Esophagus muscularis mucosa (tissue), 4 donors: ENCODE results near the gene CAPRIN1.
"Not testable (repeated sequence)": the region's sequence is repeated elsewhere in the genome, so short reads cannot be mapped to it uniquely, and the experiment has no call there.

Source experiments
- CTCF ChIP-seq, 3 experiments: fragments of 200-600 bp in 2 of 3; fragments of 450-650 bp in 1 of 3; sonication (generic) in 2 of 3; IDR thresholded peaks; one replicate each; pipeline ENCODE4 v1.5.1; 2017 to 2019; ENCODE audit warnings: antibody characterized with exemption in 3 of 3, mild to moderate bottlenecking in 2 of 3, moderate library complexity in 1 of 3
- EP300 ChIP-seq: sonication (generic); formaldehyde crosslinking; IDR thresholded peaks from one replicate; pipeline ENCODE4 v1.6.1; 2017; ENCODE audit warnings: antibody characterized with exemption
- POLR2A ChIP-seq: fragments of 450-650 bp; IDR thresholded peaks from one replicate; pipeline ENCODE4 v1.6.1; 2017; ENCODE audit warnings: antibody characterized with exemption, moderate library complexity, mild to moderate bottlenecking, low read depth
- POLR2AphosphoS5 ChIP-seq, 2 donors: sonication (generic); formaldehyde crosslinking; IDR thresholded peaks; one replicate each; pipeline ENCODE4 v1.6.1; 2017; ENCODE audit warnings: antibody characterized with exemption in 2 of 2

- TF ChIP-seq EP300; CTCF (IDR thresholded peaks at IDR 0.05); POLR2A; POLR2AphosphoS5 (IDR thresholded peaks at IDR 0.05): not testable (repeated sequence)
Measured at GRCh38 chr11:34071306-34071705, 19.8 kb downstream of the CAPRIN1 start.
